ENCODE data around the gene PHACTR2. TPM values are rescaled to one million over a fixed set of nuclear protein-coding genes. Genes with fewer than 3 reads are reported as not detected.

Gene PHACTR2
- total and polyA plus RNA-seq, 11 donors = 10.2 to 101 (median 67.9) TPM

DNA sequence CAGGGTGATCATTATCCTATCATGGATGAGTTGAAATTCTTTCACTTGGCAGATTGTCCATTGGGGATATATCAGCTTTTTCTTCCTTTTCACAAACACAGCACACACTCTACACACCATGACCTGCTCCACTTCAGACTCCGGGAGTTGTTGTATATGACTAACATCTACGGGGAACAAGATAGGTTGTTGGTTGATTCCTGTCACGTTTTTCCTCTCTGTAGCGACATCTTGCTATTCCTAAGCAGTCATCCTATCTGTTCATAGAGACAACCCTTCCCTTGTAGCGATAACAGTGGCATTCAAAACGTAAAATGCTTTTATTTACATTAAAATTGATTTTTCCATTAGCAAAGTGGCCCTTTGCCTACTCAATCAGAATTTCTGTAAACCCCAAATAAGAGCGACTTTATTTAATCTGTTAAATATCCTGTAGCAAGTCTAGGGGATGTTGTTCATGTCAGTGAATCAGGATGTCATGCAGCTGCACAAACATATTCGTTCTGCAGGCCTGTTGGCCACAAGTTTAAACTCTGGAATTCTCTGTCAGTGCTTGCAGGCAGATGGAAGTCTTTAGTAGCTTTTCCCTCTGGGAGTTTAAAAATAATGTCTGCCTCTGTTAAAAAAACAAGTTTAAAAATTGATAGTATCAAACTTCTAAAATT is 23.1 kb downstream of the PHACTR2 start:
- Histone ChIP-seq H3K36me3 (no peaks in the 10 kb centered on the region), H3K9me3 (no peaks in the 10 kb centered on the region), H3K27me3 (no peaks in the 10 kb centered on the region), H3K27ac (peak overlapping the region; percentile 25 to 78 (median 70)), H3K4me1 (peaks cover 0 to 78% (median 54%) of the 10 kb centered on the region in 12 donors), H3K4me3 (peak overlapping the region in 4 of 12 donors; percentile 5 to 19 (median 10))
- TF ChIP-seq POLR2A (IDR thresholded peaks at IDR 0.05) = no peak
- TF ChIP-seq, protein P1, sequence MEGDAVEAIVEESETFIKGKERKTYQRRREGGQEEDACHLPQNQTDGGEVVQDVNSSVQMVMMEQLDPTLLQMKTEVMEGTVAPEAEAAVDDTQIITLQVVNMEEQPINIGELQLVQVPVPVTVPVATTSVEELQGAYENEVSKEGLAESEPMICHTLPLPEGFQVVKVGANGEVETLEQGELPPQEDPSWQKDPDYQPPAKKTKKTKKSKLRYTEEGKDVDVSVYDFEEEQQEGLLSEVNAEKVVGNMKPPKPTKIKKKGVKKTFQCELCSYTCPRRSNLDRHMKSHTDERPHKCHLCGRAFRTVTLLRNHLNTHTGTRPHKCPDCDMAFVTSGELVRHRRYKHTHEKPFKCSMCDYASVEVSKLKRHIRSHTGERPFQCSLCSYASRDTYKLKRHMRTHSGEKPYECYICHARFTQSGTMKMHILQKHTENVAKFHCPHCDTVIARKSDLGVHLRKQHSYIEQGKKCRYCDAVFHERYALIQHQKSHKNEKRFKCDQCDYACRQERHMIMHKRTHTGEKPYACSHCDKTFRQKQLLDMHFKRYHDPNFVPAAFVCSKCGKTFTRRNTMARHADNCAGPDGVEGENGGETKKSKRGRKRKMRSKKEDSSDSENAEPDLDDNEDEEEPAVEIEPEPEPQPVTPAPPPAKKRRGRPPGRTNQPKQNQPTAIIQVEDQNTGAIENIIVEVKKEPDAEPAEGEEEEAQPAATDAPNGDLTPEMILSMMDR (IDR thresholded peaks at IDR 0.05) = no peak
- ATAC-seq (peak; percentile 73 to 84 (median 78)), DNase-seq (peak in 4 of 5 donors; percentile 50 to 55 (median 50))
- intact Hi-C loops (cut with DNase I) = loop anchor here in 1 of 10 donors (5.0 kb wide), 1 partner anchor 41 kb away; no protein-coding TSS in a partner anchor
- 34 to 41% (median 39%) methylated on average over 8 of the region's 8 CpGs for WGBS, 4 donors

DNA sequence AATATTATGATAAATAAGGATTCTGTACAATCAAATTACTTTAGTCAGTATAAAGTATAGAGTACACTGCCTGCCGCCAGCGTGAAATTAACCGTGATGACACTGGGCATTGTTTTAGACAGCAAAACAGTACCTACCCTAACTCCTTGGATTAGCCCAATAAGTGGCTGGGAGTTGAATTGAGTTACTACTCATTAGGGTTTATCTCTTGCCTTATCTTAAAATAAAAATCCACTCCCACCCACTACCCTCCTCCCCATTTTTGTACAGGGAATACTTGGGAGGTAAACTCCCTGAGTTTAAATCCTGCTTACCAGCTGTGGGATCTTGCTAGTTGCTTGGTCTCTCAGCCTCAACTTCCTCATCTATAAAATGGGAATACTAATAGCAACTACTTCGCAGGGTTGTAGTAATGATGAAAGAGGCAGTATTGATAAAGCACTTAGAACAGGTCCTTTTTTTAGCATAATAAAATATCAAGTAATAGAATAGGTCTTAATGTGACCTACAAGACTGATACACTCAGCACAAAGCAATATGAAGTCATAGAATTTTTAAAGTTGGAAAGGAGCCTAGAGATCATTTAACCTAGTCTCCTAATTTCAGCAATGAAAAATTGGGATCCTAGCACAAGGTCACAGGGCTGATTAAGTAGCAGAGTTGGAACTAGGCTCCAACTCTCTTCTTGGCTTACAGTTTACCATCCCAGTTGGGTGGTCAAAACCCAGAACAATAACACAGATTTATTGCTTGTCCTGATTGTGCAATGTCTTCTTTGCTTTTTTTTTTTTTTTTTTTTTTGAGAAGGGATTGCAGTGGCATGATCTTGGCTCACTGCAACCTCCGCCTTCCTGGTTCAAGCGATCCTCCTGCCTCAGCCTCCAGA is 23.8 kb downstream of the PHACTR2 start:
- peaks cover 0 to 75% (median 47%) of the 10 kb centered on the region in 12 donors for H3K4me1 ChIP-seq
- H3K9me3 ChIP-seq = no peaks in the 10 kb centered on the region
- no peak for TF ChIP-seq POLR2A (IDR thresholded peaks at IDR 0.05)
- TF ChIP-seq, protein P1 (IDR thresholded peaks at IDR 0.05) = no peak
- intact Hi-C loops (cut with DNase I) = loop anchor here in 1 of 10 donors (5.0 kb wide), 1 partner anchor 41 kb away; no protein-coding TSS in a partner anchor
- DNase-seq = no peak
- WGBS, 4 donors = 67 to 72% (median 71%) methylated on average over 6 of the region's 6 CpGs
- no peaks in the 10 kb centered on the region for H3K36me3 ChIP-seq
- no peaks in the 10 kb centered on the region for H3K27me3 ChIP-seq
- peak; percentile 29 to 62 (median 38) for ATAC-seq
- H3K4me3 ChIP-seq = peak overlapping the region in 1 of 12 donors; percentile 17
- H3K27ac ChIP-seq = peak overlapping the region; percentile 5 to 78 (median 64)

DNA sequence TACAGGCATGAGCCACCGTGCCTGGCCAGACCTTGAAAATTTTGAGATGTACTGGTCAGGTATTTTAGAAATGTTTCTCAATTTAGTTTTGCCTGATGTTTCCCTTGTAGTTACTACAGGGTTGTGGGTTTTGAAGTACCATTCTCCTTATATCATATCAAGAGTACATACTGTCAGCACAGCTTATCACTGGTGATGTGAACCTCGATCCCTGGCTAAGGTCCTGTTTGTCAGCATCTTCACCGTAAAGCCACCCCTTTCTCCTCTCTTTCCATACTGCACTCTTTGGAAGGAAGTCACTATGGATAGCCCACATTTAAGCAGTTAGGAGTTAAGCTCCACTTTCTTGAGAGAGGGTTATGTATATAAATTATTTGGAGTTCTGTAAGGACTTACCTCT is 27.8 kb downstream of the PHACTR2 start:
- peaks cover 0 to 66% (median 17%) of the 10 kb centered on the region in 12 donors for H3K4me1 ChIP-seq

More for the DNA sequence above, 27.8 kb downstream of the PHACTR2 start:
- intact Hi-C loops (cut with DNase I) = loop anchor here in 1 of 10 donors (5.0 kb wide), 1 partner anchor 37 kb away; no protein-coding TSS in a partner anchor
- H3K27me3 ChIP-seq = no peaks in the 10 kb centered on the region
- TF ChIP-seq, protein P1 (IDR thresholded peaks at IDR 0.05) = no peak
- no peak for TF ChIP-seq POLR2A (IDR thresholded peaks at IDR 0.05)
- H3K36me3 ChIP-seq = no peaks in the 10 kb centered on the region
- DNase-seq (no peak), ATAC-seq (no peak)
- 67 to 76% (median 71%) methylated on average over 3 of the region's 3 CpGs for WGBS, 4 donors
- H3K27ac ChIP-seq = no peak overlapping the region
- H3K9me3 ChIP-seq = no peaks in the 10 kb centered on the region
- H3K4me3 ChIP-seq = no peak overlapping the region

Data from heart left ventricle (tissue), 16 donors.